Bronchial epithelial cell (primary cell): ENCODE results near the gene FAH. TPM values are rescaled to one million over a fixed set of nuclear protein-coding genes. Genes with fewer than 3 reads are reported as not detected.
A peak's percentile ranks its signal among the peaks of the same experiment; 100 is the strongest.
"Not testable (repeated sequence)": the region's sequence is repeated elsewhere in the genome, so short reads cannot be mapped to it uniquely, and the experiment has no call there.

Experiments
- DNase-seq: peaks from one replicate; pipeline ENCODE4 v3.0.0-alpha.2; 2010; ENCODE audit warnings: low read depth
- FAIRE-seq: peaks from 2 replicates; lab custom pipeline; 2011; peaks lifted over from hg19 to GRCh38; lab: Jason Lieb, UNC
- H3K27me3 ChIP-seq: 2 replicates; pipeline ENCODE4 v1.5.1; 2011; ENCODE audit warnings: low read length; ENCODE audit not compliant: control insufficient read depth, insufficient read depth
- H3K36me3 ChIP-seq: 2 replicates; pipeline ENCODE4 v1.5.1; 2011; ENCODE audit warnings: low read length; ENCODE audit not compliant: control insufficient read depth, insufficient read depth
- H3K4me3 ChIP-seq: 2 replicates; pipeline ENCODE4 v1.5.1; 2011; ENCODE audit warnings: mild to moderate bottlenecking, low read depth, low read length, control low read depth
- CTCF ChIP-seq: IDR thresholded peaks from 2 replicates; pipeline ENCODE4 v1.5.1; 2011; ENCODE audit warnings: mild to moderate bottlenecking, moderate library complexity, low read length, control low read depth, inconsistent platforms; ENCODE audit not compliant: insufficient read depth, severe bottlenecking
- total RNA-seq: library from RNA; depleted of rRNA; stranded (reverse); fragments of >200 nt; gene quantifications from 2 replicates; pipeline ENCODE4 v1.2.1, GENCODE V29; 2014

Gene FAH
- total RNA-seq, 1 donor from 2014 or later: 23.4 TPM

GRCh38 chr15:80121546-80121945 is 31.3 kb upstream of the FAH start:
- Histone ChIP-seq H3K27me3 (no peaks in the 10 kb centered on the region), H3K4me3 (no peak overlapping the region), H3K36me3 (peaks cover 4% of the 10 kb centered on the region)
- FAIRE-seq (no peak), DNase-seq (peak; percentile 5)
- TF ChIP-seq CTCF: no peak

DNA sequence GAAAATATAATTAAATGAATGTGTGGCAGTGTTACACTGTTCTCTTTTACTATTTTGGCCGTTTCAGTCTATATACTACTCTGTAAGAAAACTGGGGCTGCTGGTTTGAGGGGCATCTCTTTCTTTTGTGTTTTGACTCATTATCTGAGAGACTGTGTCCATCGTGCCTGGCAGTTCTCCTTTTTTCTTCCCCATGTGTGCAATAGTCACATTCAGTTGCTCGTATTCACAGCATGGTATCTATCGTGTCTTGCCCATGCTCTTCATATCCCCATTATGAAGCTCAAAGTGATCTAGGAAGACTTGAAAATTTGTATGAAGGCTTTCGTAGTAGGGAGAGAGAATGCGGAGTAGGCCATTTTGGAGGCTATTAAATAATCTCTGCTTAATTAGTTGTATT is 29.8 kb upstream of the FAH start:
- H3K36me3 ChIP-seq: peaks cover 4% of the 10 kb centered on the region
- no peak for TF ChIP-seq CTCF
- FAIRE-seq: no peak
- H3K4me3 ChIP-seq: no peak overlapping the region
- H3K27me3 ChIP-seq: no peaks in the 10 kb centered on the region
- no peak for DNase-seq

DNA sequence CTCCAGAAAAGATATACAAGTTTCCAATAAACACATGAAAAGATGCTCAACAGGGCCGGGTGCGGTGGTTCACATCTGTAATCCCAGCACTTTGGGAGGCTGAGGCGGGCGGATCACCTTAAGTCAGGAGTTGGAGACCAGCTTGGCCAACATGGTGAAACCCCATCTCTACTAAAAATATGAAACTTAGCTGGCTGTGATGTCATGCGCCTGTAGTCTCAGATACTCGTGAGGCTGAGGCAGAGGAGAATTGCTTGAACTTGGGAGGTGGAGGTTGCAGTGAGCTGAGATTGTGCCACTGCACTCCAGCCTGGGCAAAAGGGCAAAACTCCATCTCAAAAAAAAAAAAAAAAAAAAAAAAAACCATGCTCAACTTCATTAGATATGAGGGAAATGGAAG is 25.5 kb upstream of the FAH start:
- not testable (repeated sequence) for H3K36me3 ChIP-seq, H3K4me3 ChIP-seq, FAIRE-seq, DNase-seq, H3K27me3 ChIP-seq

- DNase-seq (no peak), FAIRE-seq (no peak)
- no peak for TF ChIP-seq CTCF
- Histone ChIP-seq H3K36me3 (peaks cover 4% of the 10 kb centered on the region), H3K27me3 (no peaks in the 10 kb centered on the region), H3K4me3 (no peak overlapping the region)
Observed at GRCh38 chr15:80127911-80128310, 24.9 kb upstream of the FAH start.

DNA sequence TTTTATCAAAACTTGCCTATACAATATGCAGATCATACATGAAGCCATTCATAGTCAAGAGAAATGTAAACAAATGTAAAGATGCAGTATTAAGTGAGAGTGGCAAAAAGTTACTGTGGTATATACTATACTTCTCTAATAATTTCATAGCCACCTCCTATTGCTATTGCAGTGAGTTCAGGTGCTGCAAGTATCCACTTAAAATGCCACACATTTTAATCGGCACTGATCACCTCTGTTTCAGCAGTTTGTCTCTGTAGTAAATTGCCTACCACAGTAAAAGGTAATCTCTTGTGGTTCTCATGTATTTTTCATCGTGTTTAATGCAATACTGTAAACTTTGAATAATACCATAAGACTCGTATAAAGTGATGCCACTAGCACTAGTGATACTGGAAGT is 20.4 kb upstream of the FAH start:
- DNase-seq: no peak
- Histone ChIP-seq H3K4me3 (no peak overlapping the region), H3K36me3 (no peaks in the 10 kb centered on the region), H3K27me3 (no peaks in the 10 kb centered on the region)
- no peak for TF ChIP-seq CTCF
- no peak for FAIRE-seq

DNA sequence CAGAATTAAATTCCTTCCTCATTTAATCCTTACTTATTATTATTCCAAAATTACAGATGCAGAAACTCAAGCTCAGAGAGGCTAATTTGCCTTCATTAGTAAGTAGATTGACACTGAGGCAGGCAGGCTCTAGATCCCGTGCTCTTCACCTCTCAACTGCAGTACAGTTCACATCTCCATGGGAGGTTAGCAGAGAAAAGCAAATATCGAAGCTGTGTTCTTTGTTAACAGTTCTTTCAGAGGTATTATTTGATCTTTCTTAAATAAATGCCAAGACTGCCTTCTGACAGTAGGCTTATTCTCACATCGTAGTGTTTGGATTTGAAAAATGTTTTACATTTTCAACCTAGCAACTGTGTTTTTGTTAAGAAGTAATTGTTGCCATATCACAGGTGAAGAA is 15.9 kb upstream of the FAH start:
- H3K36me3 ChIP-seq: no peaks in the 10 kb centered on the region
- FAIRE-seq: no peak
- no peak for TF ChIP-seq CTCF
- H3K4me3 ChIP-seq: no peak overlapping the region
- H3K27me3 ChIP-seq: no peaks in the 10 kb centered on the region
- no peak for DNase-seq
